Stomach smooth muscle (tissue), 2 donors: ENCODE results near the gene RBMS2.
A peak's percentile ranks its signal among the peaks of the same experiment; 100 is the strongest.

Experiments used
- H3K27ac ChIP-seq: one replicate; pipeline ENCODE4 v1.7.0; 2013; ENCODE audit warnings: mild to moderate bottlenecking, low read length, inconsistent platforms
- H3K27me3 ChIP-seq, 2 donors: one replicate each; pipeline ENCODE4 v1.7.0; 2013; ENCODE audit warnings: low read length in 2 of 2; ENCODE audit not compliant: insufficient read depth in 2 of 2, control insufficient read depth in 1 of 2
- H3K36me3 ChIP-seq, 2 donors: one replicate each; pipeline ENCODE4 v1.7.0; 2013; ENCODE audit warnings: low read length in 2 of 2; ENCODE audit not compliant: control insufficient read depth in 2 of 2, insufficient read depth in 2 of 2
- H3K4me1 ChIP-seq: one replicate; pipeline ENCODE4 v1.7.0; 2013; ENCODE audit warnings: low read length; ENCODE audit not compliant: control insufficient read depth, insufficient read depth
- H3K4me3 ChIP-seq, 2 donors: one replicate each; pipeline ENCODE4 v1.7.0; 2013; ENCODE audit warnings: low read length in 2 of 2
- H3K9ac ChIP-seq, 2 donors: one replicate each; pipeline ENCODE4 v1.7.0; 2013; ENCODE audit warnings: low read length in 2 of 2, mild to moderate bottlenecking in 1 of 2
- H3K9me3 ChIP-seq, 2 donors: one replicate each; pipeline ENCODE4 v1.7.0; 2013; ENCODE audit warnings: low read length in 2 of 2; ENCODE audit not compliant: control insufficient read depth in 2 of 2
- donor health status: healthy.
- donor health status: Pancreatic carcinoma.

RBMS2 gene

DNA sequence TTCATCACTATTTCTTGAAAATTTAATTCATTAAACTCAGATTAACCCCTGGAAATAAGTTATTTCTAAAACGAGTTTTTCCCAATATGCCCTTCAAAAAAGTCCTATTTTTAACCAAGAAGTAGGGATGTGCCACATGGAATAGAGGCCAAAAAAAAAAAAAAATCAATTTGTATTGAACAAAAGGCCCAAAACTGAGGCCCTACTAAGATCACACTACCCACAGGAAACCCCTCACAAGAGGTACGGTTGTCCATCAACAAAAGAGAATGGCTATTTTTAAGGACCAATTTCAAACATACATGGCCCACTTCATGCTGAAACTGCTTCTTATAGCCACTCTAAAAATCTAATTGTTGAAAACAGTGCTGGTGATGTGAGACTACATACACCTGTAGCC lies 116.0 kb downstream of the RBMS2 start:
- H3K27ac ChIP-seq, result peak overlapping the region; percentile 95

DNA sequence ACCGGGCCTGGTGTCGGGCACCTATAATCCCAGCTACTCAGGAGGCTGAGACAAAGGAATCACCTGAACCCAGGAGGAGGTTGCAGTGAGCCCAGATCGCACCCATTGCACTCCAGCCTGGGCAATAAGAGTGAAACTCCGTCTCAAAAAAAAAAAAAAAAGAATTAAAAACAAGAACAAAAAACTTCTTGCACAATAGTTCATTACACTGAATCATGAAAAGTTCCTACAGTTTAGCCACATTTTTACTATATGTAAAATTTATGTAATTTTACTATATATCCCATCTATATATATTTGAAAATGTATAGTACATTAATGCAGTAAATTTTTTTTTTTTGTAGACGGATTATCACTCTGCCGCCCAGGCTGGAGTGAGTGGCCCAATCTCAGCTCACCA lies 119.6 kb downstream of the RBMS2 start:
- Histone ChIP-seq H3K9me3 (no peaks in the 10 kb centered on the region), H3K9ac (no peak overlapping the region), H3K36me3 (peaks cover 45 to 48% of the 10 kb centered on the region in 2 donors), H3K27ac (no peak overlapping the region), H3K4me3 (no peak overlapping the region), H3K4me1 (peaks cover 19% of the 10 kb centered on the region), H3K27me3 (no peaks in the 10 kb centered on the region)

More for the DNA sequence above, 116.0 kb downstream of the RBMS2 start:
- Histone ChIP-seq H3K36me3 (peaks cover 34 to 35% of the 10 kb centered on the region in 2 donors), H3K27me3 (no peaks in the 10 kb centered on the region), H3K4me1 (peaks cover 37% of the 10 kb centered on the region), H3K9me3 (no peaks in the 10 kb centered on the region), H3K4me3 (no peak overlapping the region), H3K9ac (no peak overlapping the region)

DNA sequence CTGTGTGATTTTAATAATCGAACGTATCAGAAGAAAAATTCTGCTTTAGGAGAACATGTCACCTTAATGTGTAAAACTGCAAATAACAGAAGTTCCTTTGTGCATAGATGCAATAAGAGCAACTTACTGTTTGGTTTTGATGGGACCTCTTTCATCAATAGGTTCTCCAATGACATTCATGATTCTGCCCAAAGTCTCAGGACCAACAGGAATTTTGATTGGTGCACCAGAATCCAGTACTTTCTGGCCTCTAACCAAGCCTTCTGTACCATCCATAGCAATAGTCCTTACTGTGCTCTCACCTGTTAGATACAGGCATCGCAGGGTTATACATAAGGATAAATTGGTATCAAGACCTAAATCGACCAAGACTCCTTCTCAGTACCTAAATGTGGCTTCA lies 123.0 kb downstream of the RBMS2 start:
- H3K9me3 ChIP-seq, result no peaks in the 10 kb centered on the region
- H3K27me3 ChIP-seq, result no peaks in the 10 kb centered on the region
- peak overlapping the region; percentile 99 to 100 for H3K9ac ChIP-seq
- H3K36me3 ChIP-seq, result peaks cover 29 to 31% of the 10 kb centered on the region in 2 donors
- H3K4me3 ChIP-seq, result peak overlapping the region; percentile 95 to 100
- H3K4me1 ChIP-seq, result peaks cover 12% of the 10 kb centered on the region
- H3K27ac ChIP-seq, result peak overlapping the region; percentile 98

DNA sequence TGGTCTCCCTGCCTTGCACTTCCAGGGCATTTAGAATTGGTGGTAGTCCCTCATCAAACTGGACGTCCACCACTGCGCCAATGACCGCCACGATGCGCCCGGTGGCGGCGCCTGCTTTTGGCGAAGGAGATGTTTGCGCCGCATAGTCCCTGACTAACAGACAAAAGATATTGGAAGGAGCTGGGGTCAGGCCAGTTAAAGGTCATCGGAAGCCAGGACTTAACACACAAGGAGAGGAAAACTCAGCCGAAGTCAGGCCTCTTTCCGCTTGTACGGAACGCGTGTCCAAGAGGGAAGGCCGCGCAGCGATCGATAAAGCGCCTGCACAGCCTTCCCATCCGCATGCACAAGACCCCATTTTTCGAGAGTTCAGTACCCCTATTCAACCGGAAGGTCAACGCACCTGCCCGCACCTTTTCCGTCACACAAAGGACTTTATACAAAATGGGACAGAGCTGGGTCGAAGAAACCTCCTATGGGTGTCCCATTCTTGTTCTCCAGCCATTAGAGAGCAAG lies 123.6 kb downstream of the RBMS2 start:
- peaks cover 12% of the 10 kb centered on the region for H3K4me1 ChIP-seq

More for the DNA sequence above, 123.6 kb downstream of the RBMS2 start:
- Histone ChIP-seq H3K9me3 (no peaks in the 10 kb centered on the region), H3K9ac (peak overlapping the region; percentile 99 to 100), H3K4me3 (peak overlapping the region; percentile 95 to 100), H3K27ac (peak overlapping the region; percentile 98), H3K36me3 (peaks cover 25 to 26% of the 10 kb centered on the region in 2 donors), H3K27me3 (no peaks in the 10 kb centered on the region)
